GM23338 (cell line): ENCODE results near the gene AHDC1. TPM values are rescaled to one million over a fixed set of nuclear protein-coding genes. Genes with fewer than 3 reads are reported as not detected.

Experiments
- CREB1 ChIP-seq: fragments of 250-450 bp; sonication (Bioruptor Pico); IDR thresholded peaks from 2 replicates; pipeline ENCODE4 v1.5.0; 2020; ENCODE audit warnings: low read depth, mild to moderate bottlenecking, moderate library complexity
- CTCF ChIP-seq, 2 experiments: fragments of 200-600 bp in 1 of 2; sonication (generic) in 1 of 2; conservative IDR thresholded peaks; 2 replicates each; pipeline versions ENCODE4 v1.5.1 to v1.6.1; 2016 to 2017; ENCODE audit warnings: antibody characterized with exemption in 2 of 2, low read depth in 2 of 2, mild to moderate bottlenecking in 2 of 2, moderate library complexity in 1 of 2
- ETS1 ChIP-seq: IDR thresholded peaks from 2 replicates; pipeline ENCODE4 v1.6.1; 2016; ENCODE audit warnings: antibody characterized with exemption
- EZH2 ChIP-seq: fragments of 200-600 bp; sonication (generic); IDR thresholded peaks from one replicate; pipeline ENCODE4 v1.8.0; 2017; ENCODE audit warnings: antibody characterized with exemption, mild to moderate bottlenecking, low read depth; ENCODE audit not compliant: unreplicated experiment
- JUNB ChIP-seq: IDR thresholded peaks from one replicate; pipeline ENCODE4 v1.6.1; 2016; ENCODE audit warnings: antibody characterized with exemption; ENCODE audit not compliant: unreplicated experiment
- ZNF462 ChIP-seq: fragments of 250-450 bp; sonication (Bioruptor Pico); IDR thresholded peaks from 2 replicates; pipeline ENCODE4 v1.5.0; 2020; ENCODE audit warnings: mild to moderate bottlenecking, moderate library complexity
- polyA plus RNA-seq: library from polyadenylated mRNA; unstranded; fragments of >200 nt; fragmentation: Nextera tagmentation; extraction: Ambion mirVana; gene quantifications from 2 replicates; pipeline ENCODE4 v1.2.1, GENCODE V29; 2016
- total RNA-seq: library from RNA; depleted of rRNA; stranded (reverse); fragments of >200 nt; shearing (Covaris generic); gene quantifications from 2 replicates; pipeline ENCODE4 v1.2.3, GENCODE V29; 2014

AHDC1 gene
- total and polyA plus RNA-seq, 2 experiments from 2014 or later, result 8.3 to 22.2 TPM

- TF ChIP-seq ZNF462 (CRISPR knock-in tag) (no peak), CREB1 (CRISPR knock-in tag) (no peak), CTCF (conservative IDR thresholded peaks at IDR 0.05; ENCODE audit: low read depth in 2 of 2) (no peak), ETS1 (no peak), EZH2 (no peak), JUNB (no peak)
Measured at GRCh38 chr1:27548858-27549719, 54.9 kb downstream of the AHDC1 start (continued).
